OCI-M1 (cell line): ENCODE measurements around the gene HDHD5.

Experiments
- DNase-seq: peaks from one replicate; lab custom pipeline; 2025; lab: John Stamatoyannopoulos, UW

HDHD5 gene

GRCh38 chr22:17158568-17159503, at the start of gene HDHD5:
Gene HDHD5 (minus strand): TSS chr22:17159277. CDS start chr22:17159251, 26 bp downstream.
- peak; percentile 51 for DNase-seq

GRCh38 chr22:17205432-17205831, 46.4 kb upstream of the HDHD5 start:
- DNase-seq: peak; percentile 27

GRCh38 chr22:17201285-17201945, 42.3 kb upstream of the HDHD5 start:
- DNase-seq: peak; percentile 49

GRCh38 chr22:17199003-17199731, 40.1 kb upstream of the HDHD5 start:
- no peak for DNase-seq

- DNase-seq: no peak
Observed at GRCh38 chr22:17198170-17199002, 39.3 kb upstream of the HDHD5 start.

- DNase-seq: no peak
Observed at GRCh38 chr22:17194213-17194612, 35.1 kb upstream of the HDHD5 start.

- no peak for DNase-seq
Observed at GRCh38 chr22:17192186-17192585, 33.1 kb upstream of the HDHD5 start.

GRCh38 chr22:17191163-17191784, 32.2 kb upstream of the HDHD5 start:
- no peak for DNase-seq

GRCh38 chr22:17190702-17191101, 31.6 kb upstream of the HDHD5 start:
- no peak for DNase-seq

GRCh38 chr22:17176715-17177114, 17.6 kb upstream of the HDHD5 start:
- no peak for DNase-seq

- no peak for DNase-seq
Observed at GRCh38 chr22:17172029-17172833, 13.2 kb upstream of the HDHD5 start.

GRCh38 chr22:17171153-17172028, 12.3 kb upstream of the HDHD5 start:
- peak; percentile 94 for DNase-seq

GRCh38 chr22:17167486-17167885, 8.4 kb upstream of the HDHD5 start:
- DNase-seq: no peak

GRCh38 chr22:17164392-17165024, 5.4 kb upstream of the HDHD5 start:
- DNase-seq: no peak

GRCh38 chr22:17162731-17163130, 3.7 kb upstream of the HDHD5 start:
- no peak for DNase-seq

- DNase-seq: no peak
Observed at GRCh38 chr22:17161991-17162390, 2.9 kb upstream of the HDHD5 start.

GRCh38 chr22:17159504-17159951, 451 bp upstream of the HDHD5 start:
- no peak for DNase-seq

- DNase-seq: no peak
Observed at GRCh38 chr22:17158176-17158567, 905 bp downstream of the HDHD5 start.

GRCh38 chr22:17157714-17158113, 1.4 kb downstream of the HDHD5 start:
- DNase-seq: no peak
